ENCODE measurements around the gene APOA5. TPM values are rescaled to one million over a fixed set of nuclear protein-coding genes. Genes with fewer than 3 reads are reported as not detected.
"Not testable (repeated sequence)": the region's sequence is repeated elsewhere in the genome, so short reads cannot be mapped to it uniquely, and the experiment has no call there.

Gene APOA5
- polyA plus RNA-seq, 2 donors = not detected

DNA sequence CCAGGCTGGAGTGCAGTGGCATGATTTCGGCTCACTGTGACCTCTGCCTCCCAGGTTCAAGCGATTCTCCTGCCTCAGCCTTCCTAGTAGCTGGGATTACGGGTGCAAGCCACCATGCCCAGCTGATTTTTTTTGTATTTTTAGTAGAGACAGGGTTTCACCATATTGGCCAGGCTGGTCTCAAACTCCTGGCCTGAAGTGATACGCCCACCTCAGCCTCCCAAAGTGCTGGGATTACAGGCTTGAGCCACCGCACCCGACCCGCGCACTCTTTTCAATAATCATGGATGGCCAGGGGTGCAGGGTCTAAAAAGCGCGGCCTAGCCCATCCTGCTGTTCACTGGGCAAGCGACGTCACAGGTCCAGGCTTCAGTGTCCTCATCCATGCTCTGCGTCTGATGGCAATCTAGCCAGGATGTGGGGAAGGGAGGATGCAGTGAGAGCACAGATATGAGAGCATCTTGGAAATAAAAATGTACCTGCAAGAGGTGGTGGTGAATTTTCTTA, 42.9 kb upstream of the APOA5 start:
- not testable (repeated sequence) for H3K4me1 ChIP-seq (ENCODE audit: control insufficient read depth in 2 of 2, insufficient read depth in 2 of 2, low read length in 1 of 2); H3K4me3 ChIP-seq (ENCODE audit: low read depth in 1 of 2, low read length in 2 of 2); H3K27ac ChIP-seq (ENCODE audit: low read depth in 2 of 2, low read length in 1 of 2); H3K36me3 ChIP-seq (ENCODE audit: control insufficient read depth in 2 of 2, insufficient read depth in 2 of 2, low read length in 1 of 2); H3K27me3 ChIP-seq (ENCODE audit: control insufficient read depth in 1 of 2, insufficient read depth in 2 of 2, low read length in 2 of 2); H3K9me3 ChIP-seq (ENCODE audit: control insufficient read depth in 2 of 2, insufficient read depth in 1 of 2, low read depth in 1 of 2, low read length in 1 of 2)
- WGBS, 2 donors = 79 to 82% methylated on average over 13 of the region's 13 CpGs

DNA sequence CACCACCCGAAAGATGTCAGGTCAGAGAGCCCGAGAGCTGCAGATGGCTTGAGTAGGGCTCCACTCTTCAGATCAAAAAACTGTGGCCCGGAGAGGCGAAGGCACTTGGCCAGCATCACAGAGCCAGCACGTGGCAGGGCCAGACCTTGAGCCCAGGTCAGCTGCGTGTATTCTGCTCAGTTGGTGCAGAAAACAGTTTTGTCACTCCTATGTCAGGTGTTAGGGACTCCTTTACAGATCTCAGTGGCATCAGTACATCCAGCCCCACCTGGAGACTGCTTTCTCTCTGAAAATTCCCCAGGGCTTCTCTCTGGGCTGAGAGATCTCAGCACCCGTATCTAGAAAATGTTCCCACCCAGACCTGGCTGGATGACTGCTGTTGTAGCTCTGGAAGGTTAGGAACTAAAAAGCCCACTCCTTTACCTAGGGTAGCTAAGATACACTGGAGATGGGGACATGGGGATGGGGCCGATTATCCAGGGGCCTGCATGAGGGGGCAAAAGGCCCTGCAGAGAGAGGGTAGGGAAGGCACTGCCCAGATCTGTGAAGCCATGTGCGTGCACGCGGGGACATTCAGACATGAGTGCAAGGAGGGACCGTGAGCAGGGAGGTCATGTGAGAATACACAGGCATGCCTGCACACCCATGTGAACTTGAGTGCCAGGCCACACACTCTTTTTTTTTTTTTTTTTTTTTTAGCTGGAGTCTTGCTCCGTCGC, 42.3 kb upstream of the APOA5 start:
- Histone ChIP-seq H3K27me3 (ENCODE audit: control insufficient read depth in 1 of 2, insufficient read depth in 2 of 2, low read length in 2 of 2) (no peaks in the 10 kb centered on the region), H3K36me3 (ENCODE audit: control insufficient read depth in 2 of 2, insufficient read depth in 2 of 2, low read length in 1 of 2) (no peaks in the 10 kb centered on the region), H3K9me3 (ENCODE audit: control insufficient read depth in 2 of 2, insufficient read depth in 1 of 2, low read depth in 1 of 2, low read length in 1 of 2) (no peaks in the 10 kb centered on the region), H3K4me1 (ENCODE audit: control insufficient read depth in 2 of 2, insufficient read depth in 2 of 2, low read length in 1 of 2) (peaks cover 4 to 6% of the 10 kb centered on the region in 2 donors), H3K27ac (ENCODE audit: low read depth in 2 of 2, low read length in 1 of 2) (no peak overlapping the region), H3K4me3 (ENCODE audit: low read depth in 1 of 2, low read length in 2 of 2) (no peak overlapping the region)
- WGBS, 2 donors = 84 to 89% methylated on average over 14 of the region's 14 CpGs

DNA sequence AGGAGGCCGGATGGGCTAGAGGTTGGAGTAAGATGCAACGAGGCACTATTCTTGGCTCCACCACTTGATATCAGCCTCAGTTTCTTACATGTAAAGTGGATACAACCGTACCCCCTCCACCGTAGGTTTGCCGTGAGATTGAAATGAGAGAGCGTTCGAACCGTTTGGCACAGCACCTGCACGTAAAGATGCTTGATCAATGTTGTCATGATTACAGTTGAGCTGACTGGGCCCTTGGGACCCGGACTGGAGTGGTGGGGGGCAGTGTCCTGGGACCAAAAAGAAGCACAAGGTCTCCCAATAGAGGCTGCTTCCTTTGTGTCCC, 41.8 kb upstream of the APOA5 start:
- H3K4me1 ChIP-seq (ENCODE audit: control insufficient read depth in 2 of 2, insufficient read depth in 2 of 2, low read length in 1 of 2) = peaks cover 4 to 6% of the 10 kb centered on the region in 2 donors
- H3K36me3 ChIP-seq (ENCODE audit: control insufficient read depth in 2 of 2, insufficient read depth in 2 of 2, low read length in 1 of 2) = no peaks in the 10 kb centered on the region
- H3K27ac ChIP-seq (ENCODE audit: low read depth in 2 of 2, low read length in 1 of 2) = no peak overlapping the region
- H3K27me3 ChIP-seq (ENCODE audit: control insufficient read depth in 1 of 2, insufficient read depth in 2 of 2, low read length in 2 of 2) = no peaks in the 10 kb centered on the region
- H3K4me3 ChIP-seq (ENCODE audit: low read depth in 1 of 2, low read length in 2 of 2) = no peak overlapping the region
- H3K9me3 ChIP-seq (ENCODE audit: control insufficient read depth in 2 of 2, insufficient read depth in 1 of 2, low read depth in 1 of 2, low read length in 1 of 2) = no peaks in the 10 kb centered on the region
- WGBS, 2 donors = 93 to 94% methylated on average over 10 of the region's 10 CpGs

DNA sequence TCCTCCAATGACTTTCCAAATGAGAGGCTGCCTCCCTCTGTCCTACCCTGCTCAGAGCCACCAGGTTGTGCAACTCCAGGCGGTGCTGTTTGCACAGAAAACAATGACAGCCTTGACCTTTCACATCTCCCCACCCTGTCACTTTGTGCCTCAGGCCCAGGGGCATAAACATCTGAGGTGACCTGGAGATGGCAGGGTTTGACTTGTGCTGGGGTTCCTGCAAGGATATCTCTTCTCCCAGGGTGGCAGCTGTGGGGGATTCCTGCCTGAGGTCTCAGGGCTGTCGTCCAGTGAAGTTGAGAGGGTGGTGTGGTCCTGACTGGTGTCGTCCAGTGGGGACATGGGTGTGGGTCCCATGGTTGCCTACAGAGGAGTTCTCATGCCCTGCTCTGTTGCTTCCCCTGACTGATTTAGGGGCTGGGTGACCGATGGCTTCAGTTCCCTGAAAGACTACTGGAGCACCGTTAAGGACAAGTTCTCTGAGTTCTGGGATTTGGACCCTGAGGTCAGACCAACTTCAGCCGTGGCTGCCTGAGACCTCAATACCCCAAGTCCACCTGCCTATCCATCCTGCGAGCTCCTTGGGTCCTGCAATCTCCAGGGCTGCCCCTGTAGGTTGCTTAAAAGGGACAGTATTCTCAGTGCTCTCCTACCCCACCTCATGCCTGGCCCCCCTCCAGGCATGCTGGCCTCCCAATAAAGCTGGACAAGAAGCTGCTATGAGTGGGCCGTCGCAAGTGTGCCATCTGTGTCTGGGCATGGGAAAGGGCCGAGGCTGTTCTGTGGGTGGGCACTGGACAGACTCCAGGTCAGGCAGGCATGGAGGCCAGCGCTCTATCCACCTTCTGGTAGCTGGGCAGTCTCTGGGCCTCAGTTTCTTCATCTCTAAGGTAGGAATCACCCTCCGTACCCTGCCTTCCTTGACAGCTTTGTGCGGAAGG, 40.9 kb upstream of the APOA5 start:
- H3K27ac ChIP-seq (ENCODE audit: low read depth in 2 of 2, low read length in 1 of 2) = no peak overlapping the region
- no peak overlapping the region for H3K4me3 ChIP-seq (ENCODE audit: low read depth in 1 of 2, low read length in 2 of 2)
- H3K36me3 ChIP-seq (ENCODE audit: control insufficient read depth in 2 of 2, insufficient read depth in 2 of 2, low read length in 1 of 2) = no peaks in the 10 kb centered on the region
- H3K27me3 ChIP-seq (ENCODE audit: control insufficient read depth in 1 of 2, insufficient read depth in 2 of 2, low read length in 2 of 2) = no peaks in the 10 kb centered on the region
- no peaks in the 10 kb centered on the region for H3K9me3 ChIP-seq (ENCODE audit: control insufficient read depth in 2 of 2, insufficient read depth in 1 of 2, low read depth in 1 of 2, low read length in 1 of 2)
- 77 to 86% methylated on average over 12 to 13 of the region's 13 CpGs for WGBS, 2 donors
- peaks cover 4 to 6% of the 10 kb centered on the region in 2 donors for H3K4me1 ChIP-seq (ENCODE audit: control insufficient read depth in 2 of 2, insufficient read depth in 2 of 2, low read length in 1 of 2)

DNA sequence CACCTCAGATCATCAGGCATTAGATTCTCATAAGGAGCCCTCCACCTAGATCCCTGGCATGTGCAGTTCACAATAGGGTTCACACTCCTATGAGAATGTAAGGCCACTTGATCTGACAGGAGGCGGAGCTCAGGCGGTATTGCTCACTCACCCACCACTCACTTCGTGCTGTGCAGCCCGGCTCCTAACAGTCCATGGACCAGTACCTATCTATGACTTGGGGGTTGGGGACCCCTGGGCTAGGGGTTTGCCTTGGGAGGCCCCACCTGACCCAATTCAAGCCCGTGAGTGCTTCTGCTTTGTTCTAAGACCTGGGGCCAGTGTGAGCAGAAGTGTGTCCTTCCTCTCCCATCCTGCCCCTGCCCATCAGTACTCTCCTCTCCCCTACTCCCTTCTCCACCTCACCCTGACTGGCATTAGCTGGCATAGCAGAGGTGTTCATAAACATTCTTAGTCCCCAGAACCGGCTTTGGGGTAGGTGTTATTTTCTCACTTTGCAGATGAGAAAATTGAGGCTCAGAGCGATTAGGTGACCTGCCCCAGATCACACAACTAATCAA, 40.2 kb upstream of the APOA5 start:
- 84 to 87% methylated on average over 7 of the region's 7 CpGs for WGBS, 2 donors
- Histone ChIP-seq H3K27me3 (ENCODE audit: control insufficient read depth in 1 of 2, insufficient read depth in 2 of 2, low read length in 2 of 2) (no peaks in the 10 kb centered on the region), H3K27ac (ENCODE audit: low read depth in 2 of 2, low read length in 1 of 2) (no peak overlapping the region), H3K36me3 (ENCODE audit: control insufficient read depth in 2 of 2, insufficient read depth in 2 of 2, low read length in 1 of 2) (no peaks in the 10 kb centered on the region), H3K9me3 (ENCODE audit: control insufficient read depth in 2 of 2, insufficient read depth in 1 of 2, low read depth in 1 of 2, low read length in 1 of 2) (no peaks in the 10 kb centered on the region), H3K4me3 (ENCODE audit: low read depth in 1 of 2, low read length in 2 of 2) (no peak overlapping the region), H3K4me1 (ENCODE audit: control insufficient read depth in 2 of 2, insufficient read depth in 2 of 2, low read length in 1 of 2) (peaks cover 4 to 6% of the 10 kb centered on the region in 2 donors)

DNA sequence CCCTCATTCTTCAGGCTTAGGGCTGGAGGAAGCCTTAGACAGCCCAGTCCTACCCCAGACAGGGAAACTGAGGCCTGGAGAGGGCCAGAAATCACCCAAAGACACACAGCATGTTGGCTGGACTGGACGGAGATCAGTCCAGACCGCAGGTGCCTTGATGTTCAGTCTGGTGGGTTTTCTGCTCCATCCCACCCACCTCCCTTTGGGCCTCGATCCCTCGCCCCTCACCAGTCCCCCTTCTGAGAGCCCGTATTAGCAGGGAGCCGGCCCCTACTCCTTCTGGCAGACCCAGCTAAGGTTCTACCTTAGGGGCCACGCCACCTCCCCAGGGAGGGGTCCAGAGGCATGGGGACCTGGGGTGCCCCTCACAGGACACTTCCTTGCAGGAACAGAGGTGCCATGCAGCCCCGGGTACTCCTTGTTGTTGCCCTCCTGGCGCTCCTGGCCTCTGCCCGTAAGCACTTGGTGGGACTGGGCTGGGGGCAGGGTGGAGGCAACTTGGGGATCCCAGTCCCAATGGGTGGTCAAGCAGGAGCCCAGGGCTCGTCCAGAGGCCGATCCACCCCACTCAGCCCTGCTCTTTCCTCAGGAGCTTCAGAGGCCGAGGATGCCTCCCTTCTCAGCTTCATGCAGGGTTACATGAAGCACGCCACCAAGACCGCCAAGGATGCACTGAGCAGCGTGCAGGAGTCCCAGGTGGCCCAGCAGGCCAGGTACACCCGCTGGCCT, 38.7 kb upstream of the APOA5 start:
- Histone ChIP-seq H3K27ac (ENCODE audit: low read depth in 2 of 2, low read length in 1 of 2) (no peak overlapping the region), H3K36me3 (ENCODE audit: control insufficient read depth in 2 of 2, insufficient read depth in 2 of 2, low read length in 1 of 2) (no peaks in the 10 kb centered on the region), H3K4me3 (ENCODE audit: low read depth in 1 of 2, low read length in 2 of 2) (no peak overlapping the region), H3K4me1 (ENCODE audit: control insufficient read depth in 2 of 2, insufficient read depth in 2 of 2, low read length in 1 of 2) (no peaks in the 10 kb centered on the region), H3K9me3 (ENCODE audit: control insufficient read depth in 2 of 2, insufficient read depth in 1 of 2, low read depth in 1 of 2, low read length in 1 of 2) (no peaks in the 10 kb centered on the region), H3K27me3 (ENCODE audit: control insufficient read depth in 1 of 2, insufficient read depth in 2 of 2, low read length in 2 of 2) (no peaks in the 10 kb centered on the region)
- 90 to 92% methylated on average over 17 of the region's 17 CpGs for WGBS, 2 donors

DNA sequence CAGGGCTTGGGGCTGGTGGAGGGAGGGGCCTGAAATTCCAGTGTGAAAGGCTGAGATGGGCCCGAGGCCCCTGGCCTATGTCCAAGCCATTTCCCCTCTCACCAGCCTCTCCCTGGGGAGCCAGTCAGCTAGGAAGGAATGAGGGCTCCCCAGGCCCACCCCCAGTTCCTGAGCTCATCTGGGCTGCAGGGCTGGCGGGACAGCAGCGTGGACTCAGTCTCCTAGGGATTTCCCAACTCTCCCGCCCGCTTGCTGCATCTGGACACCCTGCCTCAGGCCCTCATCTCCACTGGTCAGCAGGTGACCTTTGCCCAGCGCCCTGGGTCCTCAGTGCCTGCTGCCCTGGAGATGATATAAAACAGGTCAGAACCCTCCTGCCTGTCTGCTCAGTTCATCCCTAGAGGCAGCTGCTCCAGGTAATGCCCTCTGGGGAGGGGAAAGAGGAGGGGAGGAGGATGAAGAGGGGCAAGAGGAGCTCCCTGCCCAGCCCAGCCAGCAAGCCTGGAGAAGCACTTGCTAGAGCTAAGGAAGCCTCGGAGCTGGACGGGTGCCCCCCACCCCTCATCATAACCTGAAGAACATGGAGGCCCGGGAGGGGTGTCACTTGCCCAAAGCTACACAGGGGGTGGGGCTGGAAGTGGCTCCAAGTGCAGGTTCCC, 38.0 kb upstream of the APOA5 start, which contains the start of gene APOC3:
Gene APOC3, plus strand, starts transcription at position 383 of the 659 bp plus-strand sequence. CDS start 676 bp downstream, outside the sequence.
- H3K36me3 ChIP-seq (ENCODE audit: control insufficient read depth in 2 of 2, insufficient read depth in 2 of 2, low read length in 1 of 2) = no peaks in the 10 kb centered on the region
- 69 to 76% methylated on average over 9 of the region's 9 CpGs for WGBS, 2 donors
- H3K27ac ChIP-seq (ENCODE audit: low read depth in 2 of 2, low read length in 1 of 2) = no peak within 1 kb of the TSS
- H3K27me3 ChIP-seq (ENCODE audit: control insufficient read depth in 1 of 2, insufficient read depth in 2 of 2, low read length in 2 of 2) = no peaks in the 10 kb centered on the region
- no peaks in the 10 kb centered on the region for H3K9me3 ChIP-seq (ENCODE audit: control insufficient read depth in 2 of 2, insufficient read depth in 1 of 2, low read depth in 1 of 2, low read length in 1 of 2)
- no peak within 1 kb of the TSS for H3K4me3 ChIP-seq (ENCODE audit: low read depth in 1 of 2, low read length in 2 of 2)
- H3K4me1 ChIP-seq (ENCODE audit: control insufficient read depth in 2 of 2, insufficient read depth in 2 of 2, low read length in 1 of 2) = no peaks in the 10 kb centered on the region

DNA sequence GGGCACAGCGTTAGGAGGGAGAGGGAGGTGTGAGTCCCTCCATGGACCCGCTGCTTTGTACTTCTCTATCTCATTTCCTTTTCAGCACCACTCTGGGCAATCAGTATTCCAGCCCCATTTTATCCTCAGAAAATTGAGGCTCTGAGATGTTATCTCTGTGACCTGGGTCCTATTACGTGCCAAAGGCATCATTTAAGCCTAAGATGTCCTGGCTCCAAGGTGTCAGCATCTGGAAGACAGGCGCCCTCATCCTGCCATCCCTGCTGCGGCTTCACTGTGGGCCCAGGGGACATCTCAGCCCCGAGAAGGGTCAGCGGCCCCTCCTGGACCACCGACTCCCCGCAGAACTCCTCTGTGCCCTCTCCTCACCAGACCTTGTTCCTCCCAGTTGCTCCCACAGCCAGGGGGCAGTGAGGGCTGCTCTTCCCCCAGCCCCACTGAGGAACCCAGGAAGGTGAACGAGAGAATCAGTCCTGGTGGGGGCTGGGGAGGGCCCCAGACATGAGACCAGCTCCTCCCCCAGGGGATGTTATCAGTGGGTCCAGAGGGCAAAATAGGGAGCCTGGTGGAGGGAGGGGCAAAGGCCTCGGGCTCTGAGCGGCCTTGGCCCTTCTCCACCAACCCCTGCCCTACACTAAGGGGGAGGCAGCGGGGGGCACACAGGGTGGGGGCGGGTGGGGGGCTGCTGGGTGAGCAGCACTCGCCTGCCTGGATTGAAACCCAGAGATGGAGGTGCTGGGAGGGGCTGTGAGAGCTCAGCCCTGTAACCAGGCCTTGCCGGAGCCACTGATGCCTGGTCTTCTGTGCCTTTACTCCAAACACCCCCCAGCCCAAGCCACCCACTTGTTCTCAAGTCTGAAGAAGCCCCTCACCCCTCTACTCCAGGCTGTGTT, 37.2 kb upstream of the APOA5 start:
- WGBS, 2 donors = 55 to 74% methylated on average over 16 of the region's 16 CpGs
- H3K9me3 ChIP-seq (ENCODE audit: control insufficient read depth in 2 of 2, insufficient read depth in 1 of 2, low read depth in 1 of 2, low read length in 1 of 2) = no peaks in the 10 kb centered on the region
- no peaks in the 10 kb centered on the region for H3K36me3 ChIP-seq (ENCODE audit: control insufficient read depth in 2 of 2, insufficient read depth in 2 of 2, low read length in 1 of 2)
- H3K4me3 ChIP-seq (ENCODE audit: low read depth in 1 of 2, low read length in 2 of 2) = no peak overlapping the region
- no peak overlapping the region for H3K27ac ChIP-seq (ENCODE audit: low read depth in 2 of 2, low read length in 1 of 2)
- no peaks in the 10 kb centered on the region for H3K27me3 ChIP-seq (ENCODE audit: control insufficient read depth in 1 of 2, insufficient read depth in 2 of 2, low read length in 2 of 2)
- H3K4me1 ChIP-seq (ENCODE audit: control insufficient read depth in 2 of 2, insufficient read depth in 2 of 2, low read length in 1 of 2) = no peaks in the 10 kb centered on the region

Measured in esophagus (tissue), 2 donors.